ENCODE data around the gene PRKAG1.

- TF ChIP-seq CTCF (IDR thresholded peaks at IDR 0.05) (no peak), POLR2A (IDR thresholded peaks at IDR 0.05) (no peak)
Measured at GRCh38 chr12:49026101-49026500, 7.5 kb upstream of the PRKAG1 start.

All from Peyer's patch (tissue), 4 donors.